Head of caudate nucleus (tissue), 42 donors: ENCODE results near the gene H2BW2.
"Not testable (repeated sequence)": the region's sequence is repeated elsewhere in the genome, so short reads cannot be mapped to it uniquely, and the experiment has no call there.

ENCODE experiments used
- DNase-seq, 42 donors: peaks; one replicate each; pipeline versions ENCODE4 v3.0.0 to v3.0.0-alpha.2; 2020 to 2021; ENCODE audit warnings: mixed read lengths in 7 of 42
- intact Hi-C: fragments of 100-400 bp; cut with DNase I; formaldehyde crosslinking; loops from one replicate; pipeline ENCODE4 v1.15.0; 2022

H2BW2 gene

DNA sequence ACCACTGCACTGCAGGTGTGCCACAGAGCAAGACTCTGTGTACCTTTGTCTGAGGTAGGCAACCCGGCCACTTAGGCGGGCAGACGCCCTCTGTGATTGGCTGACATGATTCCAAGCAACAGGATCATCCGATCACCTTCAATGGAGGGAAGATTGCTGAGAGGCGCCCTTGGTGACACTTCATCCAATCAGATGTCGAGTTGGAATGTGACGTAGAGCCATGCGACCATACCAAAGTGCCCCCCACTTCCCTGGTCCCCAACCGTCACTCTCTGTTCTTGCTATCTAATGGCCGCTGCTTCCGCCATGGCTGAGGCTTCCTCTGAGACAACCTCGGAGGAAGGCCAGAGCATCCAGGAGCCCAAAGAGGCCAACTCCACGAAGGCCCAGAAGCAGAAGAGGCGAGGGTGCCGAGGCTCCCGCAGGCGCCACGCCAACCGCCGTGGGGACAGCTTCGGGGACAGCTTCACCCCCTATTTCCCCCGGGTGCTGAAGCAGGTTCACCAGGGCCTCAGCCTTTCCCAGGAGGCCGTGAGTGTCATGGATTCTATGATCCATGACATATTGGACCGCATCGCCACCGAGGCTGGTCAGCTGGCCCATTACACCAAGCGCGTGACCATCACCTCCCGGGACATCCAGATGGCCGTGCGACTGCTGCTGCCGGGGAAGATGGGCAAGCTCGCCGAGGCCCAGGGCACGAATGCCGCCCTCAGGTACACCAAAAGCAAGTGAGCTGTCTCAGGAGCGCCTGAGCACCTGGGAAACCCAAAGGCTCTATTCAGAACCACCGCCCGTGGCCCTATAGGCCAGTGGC, at the start of gene H2BW2:
Gene H2BW2, plus strand, starts transcription at position 268 of the 817 bp plus-strand sequence. Its CDS starts 39 bp downstream, at position 307.
- intact Hi-C loops: no loop called here

DNA sequence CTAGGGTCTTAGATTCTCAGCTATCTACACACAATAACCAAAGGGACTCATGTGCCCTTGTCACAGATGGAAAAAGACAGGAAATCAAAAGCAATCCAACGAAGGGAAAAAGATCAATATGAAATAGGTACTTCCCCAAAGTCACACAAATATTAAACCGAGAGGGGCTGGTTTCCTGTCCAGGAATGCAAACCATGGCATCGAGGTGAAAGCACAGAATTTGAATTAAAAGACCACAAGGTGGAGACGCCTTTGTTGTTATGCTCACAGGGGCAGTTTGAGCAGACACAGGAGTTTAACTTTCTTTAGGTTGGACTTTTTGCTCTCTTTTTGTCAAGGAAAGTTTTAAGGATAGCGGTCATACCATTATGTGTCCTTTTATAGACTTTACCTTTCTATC, 40.5 kb upstream of the H2BW2 start:
- intact Hi-C loops: no loop called here
- DNase-seq: no peak

More for the DNA sequence above, at the start of gene H2BW2:
- no peak for DNase-seq

DNA sequence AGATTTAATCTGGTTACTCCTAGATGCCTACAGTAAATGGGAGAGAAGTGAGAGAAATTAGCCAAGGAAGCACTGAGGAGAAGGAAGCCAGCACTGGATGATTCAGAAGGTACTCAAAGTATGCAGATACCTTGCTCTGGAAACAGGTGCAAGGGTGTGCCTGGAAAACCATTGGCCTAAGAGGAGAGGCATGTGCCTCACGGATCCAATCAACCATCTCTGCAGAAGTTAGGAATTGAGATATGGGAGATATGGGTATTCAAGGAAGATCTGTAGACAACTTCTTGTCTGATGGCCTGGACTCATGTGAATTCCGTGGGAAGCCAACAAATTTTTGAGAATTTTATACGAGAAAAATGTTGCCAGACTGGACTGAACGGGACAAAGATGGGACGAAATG, 30.9 kb upstream of the H2BW2 start:
- no peak for DNase-seq
- intact Hi-C loops: no loop called here

DNA sequence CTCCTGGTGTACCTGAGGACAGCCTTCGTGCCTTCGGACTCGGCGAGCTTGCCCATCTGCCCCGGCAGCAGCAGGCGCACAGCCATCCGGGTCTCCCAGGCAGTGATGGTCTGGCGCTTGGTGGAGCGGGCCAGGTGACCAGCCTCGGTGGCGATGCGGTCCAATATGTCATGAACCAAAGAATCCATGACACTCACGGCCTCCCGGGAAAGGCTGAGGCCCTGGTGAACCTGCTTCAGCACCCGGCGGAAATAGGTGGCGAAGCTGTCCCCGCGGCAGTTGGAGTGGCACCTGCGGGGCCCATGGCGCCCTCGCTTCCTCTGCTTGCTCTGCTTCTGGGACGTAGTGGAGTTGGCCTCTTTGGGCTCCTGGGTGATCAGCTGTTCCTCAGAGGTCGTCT, 26.6 kb upstream of the H2BW2 start:
- intact Hi-C loops: no loop called here
- DNase-seq: no peak

DNA sequence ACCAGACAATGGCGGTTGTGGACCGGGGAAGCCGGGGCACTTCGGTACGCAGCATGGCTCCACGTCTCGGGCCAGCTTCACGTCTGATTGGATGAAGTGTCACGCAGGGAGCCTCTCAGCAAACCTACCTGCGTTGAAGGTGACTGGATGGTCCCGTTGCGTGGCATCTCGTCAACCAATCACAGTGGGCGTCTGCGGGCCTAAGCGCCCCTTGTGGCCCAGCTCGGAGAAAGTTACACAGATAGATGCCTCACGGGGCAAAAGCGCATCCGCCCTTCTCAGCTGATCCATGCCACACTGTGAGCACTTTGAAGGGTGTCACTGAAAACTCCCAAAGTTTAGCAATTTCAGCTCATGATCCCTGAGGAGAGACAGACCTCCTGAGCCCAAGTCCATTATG, 26.1 kb upstream of the H2BW2 start, which contains the start of gene H2BW1:
Gene H2BW1, minus strand, starts transcription at position 103 of the 400 bp plus-strand sequence. CDS start 132 bp downstream, outside the sequence.
- intact Hi-C loops: no loop called here

DNA sequence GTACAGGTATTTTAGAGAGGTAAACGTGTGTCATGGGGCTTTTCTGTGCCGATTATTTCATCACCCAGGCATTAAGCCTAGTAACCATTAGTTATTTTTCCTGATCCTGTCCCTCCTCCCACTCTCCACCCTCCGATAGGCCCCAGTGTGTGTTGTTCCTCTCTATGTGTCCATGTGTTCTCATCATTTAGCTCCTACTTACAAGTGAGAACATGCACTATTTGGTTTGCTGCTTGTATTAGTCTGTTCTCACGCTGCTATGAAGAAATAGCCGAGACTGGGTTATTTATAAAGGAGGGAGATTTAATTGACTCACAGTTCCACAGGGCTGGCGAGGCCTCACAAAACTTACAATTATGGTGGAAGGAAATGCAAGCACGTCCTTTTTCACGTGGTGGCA, 24.2 kb upstream of the H2BW2 start:
- DNase-seq, intact Hi-C loops: not testable (repeated sequence)

More for the DNA sequence above, 26.1 kb upstream of the H2BW2 start, which contains the start of gene H2BW1:
- DNase-seq: no peak

DNA sequence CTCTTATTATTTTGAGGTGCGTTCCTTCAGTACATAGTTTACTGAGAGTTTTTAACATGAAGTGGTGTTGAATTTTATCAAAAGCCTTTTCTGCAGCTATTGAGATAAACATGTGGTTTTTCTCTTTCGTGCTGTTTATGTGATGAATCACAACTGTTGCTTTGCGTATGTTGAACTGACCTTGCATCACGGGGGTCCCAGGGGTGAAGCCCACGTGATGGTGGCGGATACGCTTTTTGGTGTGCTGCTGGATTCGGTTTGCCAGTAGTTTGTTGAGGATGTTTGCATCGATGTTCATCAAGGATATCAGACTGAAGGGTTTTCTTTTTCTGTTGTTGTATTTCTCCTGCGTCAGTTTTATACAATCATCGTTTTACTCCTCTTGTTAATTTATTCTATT, 21.6 kb upstream of the H2BW2 start:
- DNase-seq: no peak
- intact Hi-C loops: no loop called here

DNA sequence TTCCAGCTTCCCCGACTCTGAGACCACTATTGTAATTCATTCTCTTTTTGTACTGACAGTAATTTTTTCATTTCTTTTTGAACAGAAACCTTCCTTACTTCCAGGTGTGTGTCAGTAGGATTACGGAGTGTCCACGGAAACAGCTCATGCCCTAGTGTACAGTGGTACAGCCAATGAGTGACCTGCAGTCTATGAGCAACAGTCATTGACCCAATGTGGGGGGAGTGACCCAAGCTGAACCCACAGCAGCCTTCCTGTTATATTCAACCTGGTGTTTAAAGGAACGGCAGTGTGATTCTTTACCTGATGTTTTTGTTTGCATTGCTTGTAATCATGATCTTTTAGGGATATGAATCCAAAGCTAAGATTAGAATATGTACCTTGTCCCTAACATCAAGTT, 1.2 kb downstream of the H2BW2 start:
- intact Hi-C loops: no loop called here
- DNase-seq: no peak

DNA sequence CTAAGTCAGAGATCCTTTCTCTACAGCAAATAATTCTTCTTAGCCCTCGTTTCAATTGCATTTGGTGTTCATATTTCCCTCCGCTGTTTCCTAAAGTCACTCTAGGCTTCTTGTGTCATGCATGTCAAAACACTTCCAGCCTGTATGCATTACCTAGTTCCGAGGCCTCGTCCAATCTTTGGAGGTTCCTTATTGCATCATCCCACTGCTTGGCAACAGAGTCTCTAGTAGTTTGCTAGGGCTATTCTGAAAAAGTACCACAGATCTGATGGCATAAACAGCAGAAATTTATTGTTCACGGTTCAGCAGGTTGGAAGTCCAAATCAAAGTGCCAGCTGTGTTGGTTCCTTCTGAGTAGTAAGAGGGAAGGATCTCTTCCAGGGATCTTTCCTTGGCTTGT, 5.9 kb downstream of the H2BW2 start:
- intact Hi-C loops: no loop called here
- no peak for DNase-seq

DNA sequence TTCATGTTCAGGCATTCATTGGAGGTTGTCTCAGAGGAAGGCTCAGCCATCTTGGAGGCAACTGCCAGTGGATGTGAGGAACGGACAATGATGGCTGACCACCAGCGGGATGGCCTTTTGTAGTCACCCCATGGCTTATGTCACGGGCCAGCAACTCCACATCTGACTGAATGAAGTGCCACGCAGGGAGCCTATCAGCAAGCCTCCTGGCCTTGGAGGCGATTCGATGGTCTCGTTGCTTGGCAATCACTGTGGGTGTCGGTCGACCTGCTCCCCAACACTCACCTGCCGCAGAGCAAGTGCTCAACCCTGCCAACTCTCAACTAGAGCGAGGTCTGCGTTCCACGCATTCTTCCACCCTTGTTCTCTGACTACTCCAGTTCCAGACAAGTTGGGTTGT, 7.4 kb downstream of the H2BW2 start:
- intact Hi-C loops: no loop called here
- DNase-seq: no peak

DNA sequence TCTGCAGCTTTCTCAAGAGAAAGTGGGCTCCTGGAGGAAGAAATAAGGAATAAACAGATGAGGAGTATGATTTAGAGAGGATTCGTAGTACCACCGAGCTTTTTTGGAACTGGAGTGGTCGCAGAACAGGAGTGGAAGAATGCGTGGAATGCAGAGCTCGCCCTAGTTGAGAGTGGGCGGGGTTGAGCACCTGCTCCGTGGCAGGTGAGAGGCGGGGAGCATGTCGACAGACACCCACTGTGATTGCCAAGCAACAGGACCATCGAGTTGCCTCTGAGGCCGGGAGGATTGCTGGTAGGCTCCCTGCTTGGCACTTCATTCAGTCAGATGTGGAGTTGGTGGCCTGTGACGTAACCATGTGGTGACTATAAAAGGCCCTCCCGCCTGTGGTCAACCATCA, 15.2 kb downstream of the H2BW2 start:
- intact Hi-C loops, DNase-seq: not testable (repeated sequence)

DNA sequence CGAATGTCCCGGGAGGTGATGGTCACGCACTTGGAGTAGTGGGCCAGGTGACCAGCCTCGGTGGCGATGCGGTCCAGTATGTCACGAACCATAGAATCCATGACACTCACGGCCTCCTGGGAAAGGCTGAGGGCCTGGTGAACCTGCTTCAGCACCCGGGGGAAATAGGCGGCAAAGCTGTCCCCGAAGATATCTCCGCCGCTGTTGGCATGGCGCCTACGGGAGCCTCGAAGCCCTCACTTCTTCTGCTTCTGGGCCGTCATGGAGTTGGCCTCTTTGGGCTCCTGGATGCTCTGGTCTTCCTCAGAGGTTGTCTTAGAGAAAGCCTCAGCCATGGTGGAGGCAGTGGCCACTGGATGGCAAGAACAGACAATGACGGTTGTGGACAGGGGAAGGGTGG, 22.9 kb downstream of the H2BW2 start:
- DNase-seq, intact Hi-C loops: not testable (repeated sequence)

DNA sequence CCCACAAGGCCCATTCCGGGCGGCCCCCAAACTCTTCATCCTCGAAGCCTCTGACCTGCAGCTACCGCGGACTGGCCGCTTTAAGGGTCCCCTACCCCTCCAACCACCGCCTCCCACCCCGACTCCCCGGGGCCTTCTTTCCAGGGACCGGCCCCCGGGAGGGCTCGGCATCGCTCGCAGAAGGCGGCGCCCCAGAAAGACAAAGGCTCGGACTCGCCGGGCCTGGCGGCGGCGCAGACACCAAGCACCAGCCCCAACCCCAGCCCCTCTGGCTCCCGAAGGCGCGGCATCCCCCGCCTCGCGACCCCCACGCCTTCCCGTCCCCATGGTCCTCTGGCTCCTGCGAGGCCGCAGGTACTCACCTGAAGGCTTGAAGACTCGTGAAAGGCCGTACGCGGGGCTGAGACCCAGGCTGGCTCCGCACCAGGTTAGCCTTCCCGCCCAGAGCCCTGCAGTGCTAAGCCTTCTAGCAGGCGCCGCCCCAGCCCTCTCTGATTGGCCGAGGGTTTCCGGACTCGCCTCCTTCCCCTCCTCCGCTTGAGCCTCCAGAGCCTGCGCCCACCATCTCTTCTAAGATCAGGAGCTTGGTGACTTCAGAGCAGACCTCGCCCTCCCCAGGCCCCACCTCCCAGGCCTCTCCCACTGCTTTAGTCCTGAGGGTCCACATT, 36.2 kb downstream of the H2BW2 start, which contains the start of gene TMSB15C:
Gene TMSB15C, minus strand, starts transcription at position 459 of the 668 bp plus-strand sequence.
- intact Hi-C loops: not testable (repeated sequence)

DNA sequence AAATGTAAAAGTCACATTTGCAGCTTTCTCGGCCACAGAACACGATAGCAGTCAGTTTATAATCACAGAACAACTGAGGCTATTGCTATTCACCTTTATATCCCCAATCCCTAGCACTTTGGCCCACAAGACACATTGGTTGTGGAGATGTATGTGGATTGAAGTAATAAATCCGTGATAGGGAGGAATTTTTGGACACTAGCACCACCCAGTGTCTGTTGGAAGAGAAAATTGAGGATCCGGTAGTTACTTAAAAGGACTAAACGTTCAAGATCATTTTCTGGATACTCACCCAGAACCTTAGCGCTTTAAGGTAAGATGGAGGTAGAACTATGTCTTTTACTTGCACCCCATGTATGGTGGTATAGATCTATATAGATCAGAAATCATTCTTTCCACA, 38.1 kb downstream of the H2BW2 start:
- intact Hi-C loops, DNase-seq: not testable (repeated sequence)

More for the DNA sequence above, 36.2 kb downstream of the H2BW2 start, which contains the start of gene TMSB15C:
- DNase-seq: not testable (repeated sequence)

DNA sequence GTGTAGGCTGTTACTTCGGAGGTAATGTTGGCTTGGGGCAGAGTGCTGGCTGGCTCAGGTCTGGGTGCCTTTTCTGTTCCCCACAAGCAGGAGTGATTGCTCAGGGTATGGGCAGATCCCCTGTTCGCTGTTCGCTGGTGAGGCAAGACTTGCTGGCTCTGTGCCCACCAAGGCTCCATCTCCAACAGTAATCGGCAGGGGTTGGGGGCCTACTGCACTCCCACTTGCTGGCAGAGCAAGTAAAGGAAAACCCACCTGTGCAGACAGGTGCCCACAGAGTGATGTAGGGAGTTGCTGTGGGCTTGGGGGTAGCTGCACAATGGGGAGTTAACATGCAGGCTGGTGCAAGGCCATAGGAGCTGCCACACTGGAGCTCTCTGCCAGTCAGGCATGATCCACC, 44.3 kb downstream of the H2BW2 start:
- no peak for DNase-seq

DNA sequence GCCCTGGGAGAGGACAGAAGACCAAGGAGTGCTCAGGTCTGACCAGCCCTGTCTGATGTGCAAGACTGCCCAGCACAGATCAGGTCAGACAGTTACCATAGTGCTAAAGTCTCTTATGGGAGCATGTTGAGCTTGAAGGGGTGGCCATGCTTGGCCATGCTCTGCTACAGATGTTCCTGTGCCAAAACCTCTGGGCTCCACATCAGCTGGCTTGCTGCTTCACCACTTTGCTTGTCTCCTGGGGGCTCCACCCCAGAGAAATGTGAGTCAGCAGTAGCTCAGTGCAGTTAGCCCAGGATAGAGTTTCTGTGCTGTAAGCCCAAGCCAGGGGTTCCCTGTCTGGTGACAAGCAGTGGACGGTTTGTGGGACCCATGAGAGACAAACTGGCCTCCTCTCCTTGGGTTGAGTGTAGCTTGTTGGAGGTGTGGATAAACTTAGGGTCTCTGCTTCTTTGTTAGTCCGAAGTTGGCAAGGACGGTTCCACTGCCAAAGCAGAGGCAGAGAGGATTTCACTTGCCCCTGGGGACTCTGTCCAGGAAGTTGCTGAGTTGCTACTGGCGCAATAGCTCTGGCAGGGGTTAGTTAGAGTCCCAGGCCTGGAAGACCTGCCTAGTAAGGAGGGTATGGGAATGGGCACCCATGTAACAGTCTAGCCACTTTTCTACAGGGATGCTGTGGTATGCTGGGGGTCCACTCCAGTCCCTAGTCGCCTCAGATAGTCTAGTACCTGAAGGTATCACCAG, 45.0 kb downstream of the H2BW2 start:
- DNase-seq: no peak
- intact Hi-C loops: no loop called here

More for the DNA sequence above, 44.3 kb downstream of the H2BW2 start:
- intact Hi-C loops: no loop called here

DNA sequence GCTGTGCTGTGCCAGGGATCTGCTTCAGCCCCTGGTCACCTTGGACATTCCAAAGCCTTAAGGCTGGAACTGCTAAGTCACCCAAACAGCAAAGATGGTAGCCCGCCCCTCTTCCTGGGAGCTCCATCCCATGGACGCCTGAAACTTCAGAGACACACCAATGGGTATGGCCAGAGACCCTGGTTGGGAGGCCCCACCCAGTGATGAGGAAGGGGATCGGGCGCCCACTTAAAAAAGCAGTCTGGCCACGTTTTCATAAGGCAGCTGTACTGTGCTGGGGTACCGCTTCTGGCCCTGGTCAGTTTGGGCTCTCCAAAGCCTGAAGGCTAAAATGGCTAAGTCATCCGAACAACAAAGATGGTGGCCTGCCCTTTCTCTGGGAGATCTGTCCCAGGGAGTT, 45.7 kb downstream of the H2BW2 start:
- intact Hi-C loops: no loop called here

DNA sequence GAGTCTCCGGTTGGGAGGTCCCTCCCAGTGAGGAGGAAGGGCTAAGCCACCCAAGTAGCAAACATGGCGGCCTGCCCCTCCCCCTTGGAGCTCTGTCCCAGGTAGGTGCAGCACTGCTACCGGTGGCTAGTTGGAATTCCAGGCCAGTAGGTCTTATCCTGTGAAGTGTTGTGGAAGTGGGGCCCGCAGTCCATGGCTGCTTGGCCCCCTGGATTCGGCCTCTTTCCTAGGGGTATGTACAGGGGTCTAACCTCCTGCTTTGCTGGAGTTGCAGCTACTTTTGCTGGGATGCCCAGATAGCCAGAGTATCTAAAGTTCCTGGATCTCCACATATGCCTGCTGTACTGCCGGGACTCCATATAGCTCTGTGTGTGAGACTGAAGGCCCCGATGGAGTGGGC, 46.2 kb downstream of the H2BW2 start:
- intact Hi-C loops: no loop called here
- DNase-seq: no peak

More for the DNA sequence above, 45.7 kb downstream of the H2BW2 start:
- DNase-seq: no peak
